GM23338 (cell line): ENCODE results near the gene PEX16. TPM values are rescaled to one million over a fixed set of nuclear protein-coding genes. Genes with fewer than 3 reads are reported as not detected.

Experiments
- ATAC-seq: fragments of 200-7000 bp; cut with Tn5 transposase; 3 replicates; pipeline ENCODE4 v1.9.1; 2020
- DNase-seq: peaks from one replicate; pipeline ENCODE4 v3.0.0-alpha.2; 2015; ENCODE audit warnings: low spot score
- H2AFZ ChIP-seq: fragments of 200-600 bp; sonication (generic); 2 replicates; pipeline ENCODE4 v1.8.0; 2016; ENCODE audit warnings: antibody characterized with exemption, mild to moderate bottlenecking, moderate library complexity
- H3F3A ChIP-seq: fragments of 200-600 bp; sonication (generic); replicated peaks from 2 replicates; pipeline ENCODE4 v1.8.0; 2017; ENCODE audit warnings: antibody characterized with exemption, mixed run types, low read depth
- H3K27ac ChIP-seq: fragments of 200-600 bp; sonication (generic); 2 replicates; pipeline ENCODE4 v1.6.1; 2016; ENCODE audit warnings: low read depth
- H3K27me3 ChIP-seq: fragments of 200-600 bp; sonication (generic); 2 replicates; pipeline ENCODE4 v1.8.0; 2016; ENCODE audit warnings: mild to moderate bottlenecking, mixed run types, moderate library complexity; ENCODE audit not compliant: insufficient read depth
- H3K36me3 ChIP-seq: fragments of 200-600 bp; sonication (generic); 2 replicates; pipeline ENCODE4 v1.8.0; 2016; ENCODE audit warnings: mild to moderate bottlenecking; ENCODE audit not compliant: insufficient read depth
- H3K4me1 ChIP-seq: fragments of 200-600 bp; sonication (generic); 2 replicates; pipeline ENCODE4 v1.8.0; 2016; ENCODE audit warnings: mild to moderate bottlenecking, moderate library complexity; ENCODE audit not compliant: insufficient read depth
- H3K4me2 ChIP-seq: fragments of 200-600 bp; sonication (generic); 2 replicates; pipeline ENCODE4 v1.7.1; 2017; ENCODE audit warnings: mixed run types
- H3K4me3 ChIP-seq: fragments of 200-600 bp; sonication (generic); 2 replicates; pipeline ENCODE4 v1.6.1; 2016; ENCODE audit warnings: mixed run types
- H3K79me2 ChIP-seq: fragments of 200-600 bp; sonication (generic); replicated peaks from 2 replicates; pipeline ENCODE4 v1.8.0; 2017; ENCODE audit warnings: mild to moderate bottlenecking; ENCODE audit not compliant: insufficient read depth
- H3K9me2 ChIP-seq: fragments of 200-600 bp; sonication (generic); 2 replicates; pipeline ENCODE4 v1.8.0; 2017; ENCODE audit not compliant: insufficient read depth
- H4K20me1 ChIP-seq: fragments of 200-600 bp; sonication (generic); replicated peaks from 2 replicates; pipeline ENCODE4 v1.8.0; 2017; ENCODE audit warnings: mild to moderate bottlenecking; ENCODE audit not compliant: insufficient read depth
- H3K27ac Mint-ChIP-seq: 2 replicates; pipeline ENCODE4 v1.8.0; 2020; ENCODE audit warnings: inconsistent platforms, mild to moderate bottlenecking, moderate library complexity, mixed read lengths
- H3K27me3 Mint-ChIP-seq: 3 replicates; pipeline ENCODE4 v1.8.0; 2022; ENCODE audit warnings: low read depth, mild to moderate bottlenecking, moderate library complexity, mixed read lengths, inconsistent platforms; ENCODE audit not compliant: insufficient read depth, poor library complexity
- H3K36me3 Mint-ChIP-seq: 3 replicates; pipeline ENCODE4 v1.8.0; 2021; ENCODE audit warnings: low read depth, mild to moderate bottlenecking, inconsistent platforms, moderate library complexity, mixed read lengths
- H3K4me1 Mint-ChIP-seq: 3 replicates; pipeline ENCODE4 v1.8.0; 2020; ENCODE audit warnings: mild to moderate bottlenecking, inconsistent platforms, mixed read lengths
- H3K4me3 Mint-ChIP-seq: 3 replicates; pipeline ENCODE4 v1.8.0; 2021; ENCODE audit warnings: moderate library complexity, mild to moderate bottlenecking, inconsistent platforms, mixed read lengths
- H3K9me3 Mint-ChIP-seq: 3 replicates; pipeline ENCODE4 v1.8.0; 2020; ENCODE audit warnings: moderate library complexity, mild to moderate bottlenecking, inconsistent platforms, mixed read lengths
- CREB1 ChIP-seq: fragments of 250-450 bp; sonication (Bioruptor Pico); IDR thresholded peaks from 2 replicates; pipeline ENCODE4 v1.5.0; 2020; ENCODE audit warnings: low read depth, mild to moderate bottlenecking, moderate library complexity
- EZH2 ChIP-seq: fragments of 200-600 bp; sonication (generic); IDR thresholded peaks from one replicate; pipeline ENCODE4 v1.8.0; 2017; ENCODE audit warnings: antibody characterized with exemption, mild to moderate bottlenecking, low read depth; ENCODE audit not compliant: unreplicated experiment
- EZH2phosphoT487 ChIP-seq: fragments of 200-600 bp; sonication (generic); IDR thresholded peaks from one replicate; pipeline ENCODE4 v1.8.1; 2018; ENCODE audit warnings: antibody characterized with exemption; ENCODE audit not compliant: unreplicated experiment
- JUNB ChIP-seq: IDR thresholded peaks from one replicate; pipeline ENCODE4 v1.6.1; 2016; ENCODE audit warnings: antibody characterized with exemption; ENCODE audit not compliant: unreplicated experiment
- NANOG ChIP-seq: IDR thresholded peaks from 2 replicates; pipeline ENCODE4 v1.6.1; 2016; ENCODE audit warnings: antibody characterized with exemption, borderline replicate concordance
- POLR2AphosphoS5 ChIP-seq: IDR thresholded peaks from 2 replicates; pipeline ENCODE4 v1.6.1; 2016; ENCODE audit warnings: antibody characterized with exemption, low read depth
- ZNF114 ChIP-seq: fragments of 250-450 bp; sonication (Bioruptor Pico); IDR thresholded peaks from 2 replicates; pipeline ENCODE4 v1.5.0; 2020; ENCODE audit warnings: mild to moderate bottlenecking, moderate library complexity
- ZNF331 ChIP-seq: fragments of 250-450 bp; sonication (Bioruptor Pico); IDR thresholded peaks from 2 replicates; pipeline ENCODE4 v1.5.0; 2020; ENCODE audit warnings: low read depth, mild to moderate bottlenecking, moderate library complexity
- polyA plus RNA-seq: library from polyadenylated mRNA; unstranded; fragments of >200 nt; fragmentation: Nextera tagmentation; extraction: Ambion mirVana; gene quantifications from 2 replicates; pipeline ENCODE4 v1.2.1, GENCODE V29; 2016
- total RNA-seq: library from RNA; depleted of rRNA; stranded (reverse); fragments of >200 nt; shearing (Covaris generic); gene quantifications from 2 replicates; pipeline ENCODE4 v1.2.3, GENCODE V29; 2014
- TF ChIP-seq, protein P1 (sequence below), 2 experiments: fragments of 200-600 bp in 1 of 2; sonication (generic) in 1 of 2; conservative IDR thresholded peaks; 2 replicates each; pipeline versions ENCODE4 v1.5.1 to v1.6.1; 2016 to 2017; ENCODE audit warnings: antibody characterized with exemption in 2 of 2, low read depth in 2 of 2, mild to moderate bottlenecking in 2 of 2, moderate library complexity in 1 of 2
- TF ChIP-seq, protein P2 (sequence below): fragments of 250-450 bp; sonication (Bioruptor Pico); IDR thresholded peaks from 2 replicates; pipeline ENCODE4 v1.5.0; 2020; ENCODE audit warnings: mild to moderate bottlenecking, moderate library complexity
- TF ChIP-seq, protein P3 (sequence below): IDR thresholded peaks from 2 replicates; pipeline ENCODE4 v1.6.1; 2016; ENCODE audit warnings: antibody characterized with exemption
- TF ChIP-seq, protein P4 (sequence below): IDR thresholded peaks from one replicate; pipeline ENCODE4 v1.6.1; 2018; ENCODE audit warnings: antibody characterized with exemption; ENCODE audit not compliant: unreplicated experiment

Gene PEX16
- total and polyA plus RNA-seq, 2 experiments from 2014 or later: 23.3 to 34.1 TPM

DNA sequence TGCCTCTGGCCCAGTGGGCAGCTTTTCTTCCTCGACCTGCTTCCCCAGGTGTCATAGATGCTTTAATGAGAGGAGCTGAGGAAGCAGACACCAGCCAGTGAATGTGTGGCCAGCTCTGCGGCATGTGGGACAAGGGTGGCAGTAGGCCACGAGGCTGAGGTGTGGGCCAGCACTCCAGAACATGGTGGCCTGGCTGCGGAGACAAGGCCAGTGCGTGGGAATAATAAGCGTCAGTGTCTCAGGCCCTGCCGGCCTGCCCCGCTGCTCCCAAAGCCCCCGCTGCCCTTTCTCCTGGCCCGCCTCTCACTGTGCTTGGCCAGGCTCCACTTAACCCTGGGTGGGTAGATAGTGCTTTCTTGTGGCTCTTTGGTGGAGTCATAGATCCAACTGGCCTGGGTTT is 30.1 kb downstream of the PEX16 start:
- no peaks in the 10 kb centered on the region for H3K27me3 ChIP-seq
- H3K27ac Mint-ChIP-seq: no peak overlapping the region
- no peaks in the 10 kb centered on the region for H3K9me2 ChIP-seq
- peaks cover 10% of the 10 kb centered on the region for H4K20me1 ChIP-seq
- H3K79me2 ChIP-seq: peaks cover 9% of the 10 kb centered on the region; the same call in 1 of the 2 replicates
- H3K36me3 ChIP-seq: no peaks in the 10 kb centered on the region
- H2AFZ ChIP-seq: no peak overlapping the region
- TF ChIP-seq NANOG: no peak
- TF ChIP-seq, protein P1, sequence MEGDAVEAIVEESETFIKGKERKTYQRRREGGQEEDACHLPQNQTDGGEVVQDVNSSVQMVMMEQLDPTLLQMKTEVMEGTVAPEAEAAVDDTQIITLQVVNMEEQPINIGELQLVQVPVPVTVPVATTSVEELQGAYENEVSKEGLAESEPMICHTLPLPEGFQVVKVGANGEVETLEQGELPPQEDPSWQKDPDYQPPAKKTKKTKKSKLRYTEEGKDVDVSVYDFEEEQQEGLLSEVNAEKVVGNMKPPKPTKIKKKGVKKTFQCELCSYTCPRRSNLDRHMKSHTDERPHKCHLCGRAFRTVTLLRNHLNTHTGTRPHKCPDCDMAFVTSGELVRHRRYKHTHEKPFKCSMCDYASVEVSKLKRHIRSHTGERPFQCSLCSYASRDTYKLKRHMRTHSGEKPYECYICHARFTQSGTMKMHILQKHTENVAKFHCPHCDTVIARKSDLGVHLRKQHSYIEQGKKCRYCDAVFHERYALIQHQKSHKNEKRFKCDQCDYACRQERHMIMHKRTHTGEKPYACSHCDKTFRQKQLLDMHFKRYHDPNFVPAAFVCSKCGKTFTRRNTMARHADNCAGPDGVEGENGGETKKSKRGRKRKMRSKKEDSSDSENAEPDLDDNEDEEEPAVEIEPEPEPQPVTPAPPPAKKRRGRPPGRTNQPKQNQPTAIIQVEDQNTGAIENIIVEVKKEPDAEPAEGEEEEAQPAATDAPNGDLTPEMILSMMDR (conservative IDR thresholded peaks at IDR 0.05; ENCODE audit: low read depth in 2 of 2): no peak
- no peak for TF ChIP-seq EZH2
- TF ChIP-seq, protein P2, sequence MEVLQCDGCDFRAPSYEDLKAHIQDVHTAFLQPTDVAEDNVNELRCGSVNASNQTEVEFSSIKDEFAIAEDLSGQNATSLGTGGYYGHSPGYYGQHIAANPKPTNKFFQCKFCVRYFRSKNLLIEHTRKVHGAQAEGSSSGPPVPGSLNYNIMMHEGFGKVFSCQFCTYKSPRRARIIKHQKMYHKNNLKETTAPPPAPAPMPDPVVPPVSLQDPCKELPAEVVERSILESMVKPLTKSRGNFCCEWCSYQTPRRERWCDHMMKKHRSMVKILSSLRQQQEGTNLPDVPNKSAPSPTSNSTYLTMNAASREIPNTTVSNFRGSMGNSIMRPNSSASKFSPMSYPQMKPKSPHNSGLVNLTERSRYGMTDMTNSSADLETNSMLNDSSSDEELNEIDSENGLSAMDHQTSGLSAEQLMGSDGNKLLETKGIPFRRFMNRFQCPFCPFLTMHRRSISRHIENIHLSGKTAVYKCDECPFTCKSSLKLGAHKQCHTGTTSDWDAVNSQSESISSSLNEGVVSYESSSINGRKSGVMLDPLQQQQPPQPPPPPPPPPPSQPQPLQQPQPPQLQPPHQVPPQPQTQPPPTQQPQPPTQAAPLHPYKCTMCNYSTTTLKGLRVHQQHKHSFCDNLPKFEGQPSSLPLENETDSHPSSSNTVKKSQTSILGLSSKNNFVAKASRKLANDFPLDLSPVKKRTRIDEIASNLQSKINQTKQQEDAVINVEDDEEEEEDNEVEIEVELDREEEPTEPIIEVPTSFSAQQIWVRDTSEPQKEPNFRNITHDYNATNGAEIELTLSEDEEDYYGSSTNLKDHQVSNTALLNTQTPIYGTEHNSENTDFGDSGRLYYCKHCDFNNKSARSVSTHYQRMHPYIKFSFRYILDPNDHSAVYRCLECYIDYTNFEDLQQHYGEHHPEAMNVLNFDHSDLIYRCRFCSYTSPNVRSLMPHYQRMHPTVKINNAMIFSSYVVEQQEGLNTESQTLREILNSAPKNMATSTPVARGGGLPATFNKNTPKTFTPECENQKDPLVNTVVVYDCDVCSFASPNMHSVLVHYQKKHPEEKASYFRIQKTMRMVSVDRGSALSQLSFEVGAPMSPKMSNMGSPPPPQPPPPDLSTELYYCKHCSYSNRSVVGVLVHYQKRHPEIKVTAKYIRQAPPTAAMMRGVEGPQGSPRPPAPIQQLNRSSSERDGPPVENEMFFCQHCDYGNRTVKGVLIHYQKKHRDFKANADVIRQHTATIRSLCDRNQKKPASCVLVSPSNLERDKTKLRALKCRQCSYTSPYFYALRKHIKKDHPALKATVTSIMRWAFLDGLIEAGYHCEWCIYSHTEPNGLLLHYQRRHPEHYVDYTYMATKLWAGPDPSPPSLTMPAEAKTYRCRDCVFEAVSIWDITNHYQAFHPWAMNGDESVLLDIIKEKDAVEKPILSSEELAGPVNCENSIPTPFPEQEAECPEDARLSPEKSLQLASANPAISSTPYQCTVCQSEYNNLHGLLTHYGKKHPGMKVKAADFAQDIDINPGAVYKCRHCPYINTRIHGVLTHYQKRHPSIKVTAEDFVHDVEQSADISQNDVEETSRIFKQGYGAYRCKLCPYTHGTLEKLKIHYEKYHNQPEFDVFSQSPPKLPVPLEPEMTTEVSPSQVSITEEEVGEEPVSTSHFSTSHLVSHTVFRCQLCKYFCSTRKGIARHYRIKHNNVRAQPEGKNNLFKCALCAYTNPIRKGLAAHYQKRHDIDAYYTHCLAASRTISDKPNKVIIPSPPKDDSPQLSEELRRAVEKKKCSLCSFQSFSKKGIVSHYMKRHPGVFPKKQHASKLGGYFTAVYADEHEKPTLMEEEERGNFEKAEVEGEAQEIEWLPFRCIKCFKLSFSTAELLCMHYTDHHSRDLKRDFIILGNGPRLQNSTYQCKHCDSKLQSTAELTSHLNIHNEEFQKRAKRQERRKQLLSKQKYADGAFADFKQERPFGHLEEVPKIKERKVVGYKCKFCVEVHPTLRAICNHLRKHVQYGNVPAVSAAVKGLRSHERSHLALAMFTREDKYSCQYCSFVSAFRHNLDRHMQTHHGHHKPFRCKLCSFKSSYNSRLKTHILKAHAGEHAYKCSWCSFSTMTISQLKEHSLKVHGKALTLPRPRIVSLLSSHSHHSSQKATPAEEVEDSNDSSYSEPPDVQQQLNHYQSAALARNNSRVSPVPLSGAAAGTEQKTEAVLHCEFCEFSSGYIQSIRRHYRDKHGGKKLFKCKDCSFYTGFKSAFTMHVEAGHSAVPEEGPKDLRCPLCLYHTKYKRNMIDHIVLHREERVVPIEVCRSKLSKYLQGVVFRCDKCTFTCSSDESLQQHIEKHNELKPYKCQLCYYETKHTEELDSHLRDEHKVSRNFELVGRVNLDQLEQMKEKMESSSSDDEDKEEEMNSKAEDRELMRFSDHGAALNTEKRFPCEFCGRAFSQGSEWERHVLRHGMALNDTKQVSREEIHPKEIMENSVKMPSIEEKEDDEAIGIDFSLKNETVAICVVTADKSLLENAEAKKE (CRISPR knock-in tag): no peak
- no peak for TF ChIP-seq EZH2phosphoT487
- no peak for TF ChIP-seq JUNB
- TF ChIP-seq ZNF114 (CRISPR knock-in tag): no peak
- no peak for TF ChIP-seq ZNF331
- TF ChIP-seq CREB1 (CRISPR knock-in tag): no peak
- TF ChIP-seq, protein P3, sequence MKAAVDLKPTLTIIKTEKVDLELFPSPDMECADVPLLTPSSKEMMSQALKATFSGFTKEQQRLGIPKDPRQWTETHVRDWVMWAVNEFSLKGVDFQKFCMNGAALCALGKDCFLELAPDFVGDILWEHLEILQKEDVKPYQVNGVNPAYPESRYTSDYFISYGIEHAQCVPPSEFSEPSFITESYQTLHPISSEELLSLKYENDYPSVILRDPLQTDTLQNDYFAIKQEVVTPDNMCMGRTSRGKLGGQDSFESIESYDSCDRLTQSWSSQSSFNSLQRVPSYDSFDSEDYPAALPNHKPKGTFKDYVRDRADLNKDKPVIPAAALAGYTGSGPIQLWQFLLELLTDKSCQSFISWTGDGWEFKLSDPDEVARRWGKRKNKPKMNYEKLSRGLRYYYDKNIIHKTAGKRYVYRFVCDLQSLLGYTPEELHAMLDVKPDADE: no peak
- TF ChIP-seq, protein P4, sequence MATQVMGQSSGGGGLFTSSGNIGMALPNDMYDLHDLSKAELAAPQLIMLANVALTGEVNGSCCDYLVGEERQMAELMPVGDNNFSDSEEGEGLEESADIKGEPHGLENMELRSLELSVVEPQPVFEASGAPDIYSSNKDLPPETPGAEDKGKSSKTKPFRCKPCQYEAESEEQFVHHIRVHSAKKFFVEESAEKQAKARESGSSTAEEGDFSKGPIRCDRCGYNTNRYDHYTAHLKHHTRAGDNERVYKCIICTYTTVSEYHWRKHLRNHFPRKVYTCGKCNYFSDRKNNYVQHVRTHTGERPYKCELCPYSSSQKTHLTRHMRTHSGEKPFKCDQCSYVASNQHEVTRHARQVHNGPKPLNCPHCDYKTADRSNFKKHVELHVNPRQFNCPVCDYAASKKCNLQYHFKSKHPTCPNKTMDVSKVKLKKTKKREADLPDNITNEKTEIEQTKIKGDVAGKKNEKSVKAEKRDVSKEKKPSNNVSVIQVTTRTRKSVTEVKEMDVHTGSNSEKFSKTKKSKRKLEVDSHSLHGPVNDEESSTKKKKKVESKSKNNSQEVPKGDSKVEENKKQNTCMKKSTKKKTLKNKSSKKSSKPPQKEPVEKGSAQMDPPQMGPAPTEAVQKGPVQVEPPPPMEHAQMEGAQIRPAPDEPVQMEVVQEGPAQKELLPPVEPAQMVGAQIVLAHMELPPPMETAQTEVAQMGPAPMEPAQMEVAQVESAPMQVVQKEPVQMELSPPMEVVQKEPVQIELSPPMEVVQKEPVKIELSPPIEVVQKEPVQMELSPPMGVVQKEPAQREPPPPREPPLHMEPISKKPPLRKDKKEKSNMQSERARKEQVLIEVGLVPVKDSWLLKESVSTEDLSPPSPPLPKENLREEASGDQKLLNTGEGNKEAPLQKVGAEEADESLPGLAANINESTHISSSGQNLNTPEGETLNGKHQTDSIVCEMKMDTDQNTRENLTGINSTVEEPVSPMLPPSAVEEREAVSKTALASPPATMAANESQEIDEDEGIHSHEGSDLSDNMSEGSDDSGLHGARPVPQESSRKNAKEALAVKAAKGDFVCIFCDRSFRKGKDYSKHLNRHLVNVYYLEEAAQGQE: no peak
- no peak for TF ChIP-seq POLR2AphosphoS5
- no peak overlapping the region for H3K4me3 Mint-ChIP-seq
- ATAC-seq (no peak), DNase-seq (no peak)
- H3K27ac ChIP-seq: no peak overlapping the region
- no peak overlapping the region for H3K4me2 ChIP-seq
- H3K9me3 Mint-ChIP-seq: no peaks in the 10 kb centered on the region
- H3F3A ChIP-seq: no peaks in the 10 kb centered on the region
- H3K36me3 Mint-ChIP-seq: no peaks in the 10 kb centered on the region; the same call in 2 of the 3 replicates
- peaks cover 12% of the 10 kb centered on the region for H3K4me1 ChIP-seq
- H3K27me3 Mint-ChIP-seq: peaks cover 6% of the 10 kb centered on the region
- H3K4me3 ChIP-seq: no peak overlapping the region
- peaks cover 14% of the 10 kb centered on the region for H3K4me1 Mint-ChIP-seq
